Spleen (tissue), 11 donors: ENCODE measurements around the gene KCTD3. TPM values are rescaled to one million over a fixed set of nuclear protein-coding genes. Genes with fewer than 3 reads are reported as not detected.

Experiments
- DNase-seq: peaks from one replicate; pipeline ENCODE4 v3.0.0-alpha.2; 2020
- H3K27ac ChIP-seq, 8 donors: fragments of 200-600 bp; sonication (generic) in 7 of 8; 1 replicate in 4 of 8; 2 replicates in 4 of 8; pipeline versions ENCODE4 v1.5.0 to v1.8.0; 2016 to 2021; ENCODE audit warnings: inconsistent platforms in 4 of 8, mild to moderate bottlenecking in 4 of 8, moderate library complexity in 1 of 8
- H3K27me3 ChIP-seq, 7 donors: fragments of 200-600 bp; sonication (generic) in 6 of 7; replicated peaks in 1 of 7; 1 replicate in 4 of 7; 2 replicates in 3 of 7; pipeline versions ENCODE4 v1.5.0 to v1.8.0; 2016 to 2021; ENCODE audit warnings: inconsistent platforms in 3 of 7, mild to moderate bottlenecking in 1 of 7
- H3K36me3 ChIP-seq, 6 donors: fragments of 200-600 bp; sonication (generic) in 5 of 6; 1 replicate in 4 of 6; 2 replicates in 2 of 6; pipeline versions ENCODE4 v1.5.0 to v1.8.0; 2016 to 2021; ENCODE audit warnings: inconsistent platforms in 2 of 6
- H3K4me1 ChIP-seq, 6 donors: fragments of 200-600 bp; sonication (generic) in 5 of 6; 1 replicate in 3 of 6; 2 replicates in 3 of 6; pipeline versions ENCODE4 v1.5.0 to v1.8.0; 2016 to 2021; ENCODE audit warnings: inconsistent platforms in 3 of 6
- H3K4me3 ChIP-seq, 8 donors: fragments of 200-600 bp; sonication (generic) in 7 of 8; 1 replicate in 4 of 8; 2 replicates in 4 of 8; pipeline versions ENCODE4 v1.5.0 to v1.8.0; 2016 to 2021; ENCODE audit warnings: inconsistent platforms in 4 of 8, mild to moderate bottlenecking in 4 of 8, moderate library complexity in 2 of 8
- H3K9me3 ChIP-seq, 8 donors: fragments of 200-600 bp; sonication (generic) in 7 of 8; 1 replicate in 4 of 8; 2 replicates in 4 of 8; pipeline versions ENCODE4 v1.5.0 to v1.8.0; 2016 to 2021; ENCODE audit warnings: inconsistent platforms in 4 of 8
- CTCF ChIP-seq, 11 experiments: fragments of 200-600 bp in 7 of 11; fragments of 450-650 bp in 4 of 11; sonication (generic) in 4 of 11; IDR thresholded peaks in 8 of 11; conservative IDR thresholded peaks in 3 of 11; 1 replicate in 7 of 11; 2 replicates in 4 of 11; pipeline versions ENCODE4 v1.4.0 to v1.8.0; 2016 to 2021; ENCODE audit warnings: antibody characterized with exemption in 11 of 11, inconsistent platforms in 4 of 11, mild to moderate bottlenecking in 1 of 11
- POLR2A ChIP-seq, 3 donors: fragments of 450-650 bp; IDR thresholded peaks; one replicate each; pipeline ENCODE4 v1.5.1; 2017; ENCODE audit warnings: antibody characterized with exemption in 3 of 3, mild to moderate bottlenecking in 1 of 3
- POLR2AphosphoS5 ChIP-seq, 3 donors: sonication (generic); formaldehyde crosslinking; IDR thresholded peaks; one replicate each; pipeline ENCODE4 v1.5.1; 2017; ENCODE audit warnings: antibody characterized with exemption in 3 of 3
- WGBS, 5 donors: extraction: QIAGEN DNeasy Blood & Tissue Kit in 3 of 5; methylation state at CpG; one replicate each; pipeline versions ENCODE4 v1.1.5 to v1.1.7; 2013 to 2018; 5-methylcytosine and 5-hydroxymethylcytosine counted together
- intact Hi-C: fragments of 100-400 bp; cut with DNase I; formaldehyde crosslinking; loops from one replicate; pipeline ENCODE4 v1.15.0; 2023; ENCODE audit warnings: low total_unique reads
- polyA plus RNA-seq, 3 donors: library from polyadenylated mRNA; stranded (reverse); fragments of 200-250 nt; gene quantifications; one replicate each; pipeline ENCODE4 v1.2.1, GENCODE V29; 2013
- total RNA-seq, 7 donors: library from RNA; depleted of rRNA in 3 of 7; stranded (reverse); fragments of >200 nt in 3 of 7; fragmentation: NEBNext Ultra II Directional in 4 of 7; extraction: Animal tissue kit (Norgen Biotek cat#: 25700) in 4 of 7; gene quantifications; one replicate each; pipeline versions ENCODE4 v1.1.0 to v1.2.1, GENCODE V29; 2016 to 2021
- donor health status: healthy with polysubstance abuse.
- donor health status: DM: no; HTN: no; CAD: no; lungs with moderate emphysema.
- donor health status: DM: no; HTN: no; CAD: no.
- donor health status: Bipolar disorder and iron deficiency.
- donor health status: healthy.
- donor health status: DM: no; HTN: no; CAD: no.
- donor health status: DM: yes; HTN: yes; CAD: no.

Gene KCTD3
- total and polyA plus RNA-seq, 10 donors: 7.6 to 33.0 (median 21.3) TPM

- DNase-seq: no peak
- WGBS, 5 donors: 75 to 87% (median 82%) methylated on average over 2 of the region's 2 CpGs
- Histone ChIP-seq H3K27me3 (no peaks in the 10 kb centered on the region), H3K9me3 (no peaks in the 10 kb centered on the region), H3K36me3 (peaks cover 0 to 50% (median 6%) of the 10 kb centered on the region in 6 donors), H3K4me3 (no peak overlapping the region), H3K4me1 (no peaks in the 10 kb centered on the region), H3K27ac (no peak overlapping the region)
- intact Hi-C loops: no loop called here
- TF ChIP-seq CTCF (IDR thresholded peaks at IDR 0.05 in 8 of 11, conservative IDR thresholded peaks at IDR 0.05 in 3 of 11) (peak in 7 of 11 experiments; percentile 8 to 45 (median 26)), POLR2A (IDR thresholded peaks at IDR 0.05) (no peak)
These were observed 39.6 kb downstream of the KCTD3 start for GRCh38 chr1:215606564-215607168.

- DNase-seq: no peak
- H3K36me3 ChIP-seq: peaks cover 0 to 50% (median 6%) of the 10 kb centered on the region in 6 donors
- no peaks in the 10 kb centered on the region for H3K4me1 ChIP-seq
- WGBS, 5 donors: 88 to 94% (median 90%) methylated on average over 1 of the region's 1 CpG
- TF ChIP-seq CTCF (IDR thresholded peaks at IDR 0.05 in 8 of 11, conservative IDR thresholded peaks at IDR 0.05 in 3 of 11) (no peak), POLR2AphosphoS5 (IDR thresholded peaks at IDR 0.05) (no peak), POLR2A (IDR thresholded peaks at IDR 0.05) (no peak)
- H3K27me3 ChIP-seq: no peaks in the 10 kb centered on the region
- H3K27ac ChIP-seq: no peak overlapping the region
- H3K4me3 ChIP-seq: no peak overlapping the region
- no peaks in the 10 kb centered on the region for H3K9me3 ChIP-seq
- intact Hi-C loops: no loop called here
These were observed 40.3 kb downstream of the KCTD3 start for GRCh38 chr1:215607412-215607811.

- intact Hi-C loops: no loop called here
- no peak for TF ChIP-seq POLR2A (IDR thresholded peaks at IDR 0.05)
- TF ChIP-seq POLR2AphosphoS5 (IDR thresholded peaks at IDR 0.05): no peak
- no peak for TF ChIP-seq CTCF (IDR thresholded peaks at IDR 0.05 in 8 of 11, conservative IDR thresholded peaks at IDR 0.05 in 3 of 11)
These were observed 41.5 kb downstream of the KCTD3 start for GRCh38 chr1:215608646-215609045.

GRCh38 chr1:215612391-215612790 lies 45.3 kb downstream of the KCTD3 start:
- 40 to 61% (median 55%) methylated on average over 3 of the region's 3 CpGs for WGBS, 5 donors
- Histone ChIP-seq H3K9me3 (peaks cover 0 to 5% (median 0%) of the 10 kb centered on the region in 8 donors), H3K4me1 (no peaks in the 10 kb centered on the region), H3K36me3 (peaks cover 0 to 64% (median 4%) of the 10 kb centered on the region in 6 donors), H3K27ac (no peak overlapping the region), H3K27me3 (no peaks in the 10 kb centered on the region), H3K4me3 (no peak overlapping the region)
- intact Hi-C loops: no loop called here
- no peak for DNase-seq
- no peak for TF ChIP-seq POLR2A (IDR thresholded peaks at IDR 0.05)
- TF ChIP-seq CTCF (IDR thresholded peaks at IDR 0.05 in 8 of 11, conservative IDR thresholded peaks at IDR 0.05 in 3 of 11): no peak
- no peak for TF ChIP-seq POLR2AphosphoS5 (IDR thresholded peaks at IDR 0.05)

More at GRCh38 chr1:215608646-215609045, 41.5 kb downstream of the KCTD3 start:
- Histone ChIP-seq H3K36me3 (peaks cover 0 to 61% (median 6%) of the 10 kb centered on the region in 6 donors), H3K27ac (no peak overlapping the region), H3K4me1 (no peaks in the 10 kb centered on the region), H3K27me3 (no peaks in the 10 kb centered on the region), H3K9me3 (peaks cover 0 to 4% (median 0%) of the 10 kb centered on the region in 8 donors), H3K4me3 (no peak overlapping the region)
- 90 to 97% (median 93%) methylated on average over 4 of the region's 4 CpGs for WGBS, 5 donors
- no peak for DNase-seq
